HG03457 (cell line): ENCODE data around the gene MT1H.
"Not testable (repeated sequence)": the region's sequence is repeated elsewhere in the genome, so short reads cannot be mapped to it uniquely, and the experiment has no call there.

Experiments
- ATAC-seq: cut with Tn5 transposase; IDR thresholded peaks from one replicate; pipeline ENCODE4 v1.9.1; 2021; ENCODE audit warnings: moderate number of reproducible peaks; ENCODE audit not compliant: unreplicated experiment

Gene MT1H

GRCh38 chr16:56717532-56717931 lies 47.9 kb downstream of the MT1H start:
- not testable (repeated sequence) for ATAC-seq
